Dedifferentiated amniotic fluid mesenchymal stem cell (primary cell): ENCODE measurements around the gene COL4A2.
"Not testable (repeated sequence)": the region's sequence is repeated elsewhere in the genome, so short reads cannot be mapped to it uniquely, and the experiment has no call there.

Source experiments
- DNase-seq: peaks from one replicate; pipeline ENCODE4 v3.0.0-alpha.2; 2016; ENCODE audit errors: extremely low spot score

The COL4A2 gene

DNA sequence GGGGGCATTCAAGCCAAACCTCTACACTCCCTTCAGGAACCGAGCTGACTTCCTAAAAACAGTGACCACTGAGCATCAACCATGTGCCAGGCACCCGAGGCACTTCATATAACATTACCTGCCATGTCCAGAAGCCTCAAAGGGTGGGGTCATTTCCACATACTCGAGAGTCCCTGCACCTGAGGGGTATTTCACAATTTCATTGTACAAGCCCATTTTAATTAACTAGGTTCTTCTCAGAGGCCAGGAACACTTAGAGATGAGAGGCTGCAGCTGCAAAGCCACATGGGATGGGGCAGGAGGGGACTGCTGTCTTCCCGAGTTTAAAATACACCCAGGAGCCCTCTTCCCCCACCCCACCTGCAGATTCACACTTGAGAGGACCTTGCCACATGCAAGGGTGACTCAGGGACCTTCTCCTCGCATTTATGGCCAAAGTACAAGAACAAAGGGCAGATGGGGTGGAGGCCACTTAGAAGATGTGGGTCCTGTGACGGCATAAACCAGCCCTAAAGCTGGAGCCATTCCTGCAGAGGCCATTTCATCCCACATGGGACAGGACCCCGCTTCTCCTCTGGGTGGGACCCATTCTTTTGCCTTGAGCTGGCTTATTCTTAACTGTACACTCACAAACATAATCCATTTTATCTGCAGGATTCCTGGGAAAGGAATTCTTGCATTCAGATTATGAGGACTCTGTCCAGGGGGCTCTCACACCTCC lies 210.6 kb downstream of the COL4A2 start:
- DNase-seq: no peak

DNA sequence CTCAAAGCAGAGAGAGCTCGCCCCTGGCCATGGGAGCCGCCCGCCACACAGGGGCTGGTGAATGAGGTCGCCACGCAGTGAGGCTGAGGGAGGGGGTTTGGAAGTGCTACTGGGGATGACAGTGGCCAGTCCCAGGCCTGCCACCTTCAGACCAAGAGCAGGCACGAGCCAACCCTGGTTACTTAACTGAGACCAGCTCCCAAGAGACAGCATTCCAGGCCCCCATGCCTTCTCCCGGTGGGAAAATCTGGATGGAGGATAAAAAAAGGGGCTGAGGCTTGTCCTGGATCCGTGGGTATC lies 211.1 kb downstream of the COL4A2 start:
- DNase-seq: no peak

DNA sequence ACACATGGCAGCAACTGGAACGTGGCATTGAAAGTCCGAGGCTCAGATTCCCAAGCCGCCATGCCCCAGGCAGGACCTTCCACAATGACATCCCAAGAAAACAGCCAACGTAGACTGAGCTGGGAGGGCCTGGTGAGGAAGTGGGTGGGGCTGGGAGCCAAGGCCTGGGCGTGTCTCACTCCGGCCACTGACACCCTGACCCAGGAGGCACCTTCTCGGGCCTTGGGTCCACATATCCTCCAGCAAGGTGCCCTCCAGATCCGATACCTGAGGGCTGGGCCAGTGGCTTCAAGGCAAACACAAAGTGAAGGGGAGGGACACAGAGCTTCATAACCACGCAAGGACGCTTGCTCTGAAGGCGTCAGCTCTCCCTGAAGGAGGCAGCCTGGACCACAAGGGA lies 211.5 kb downstream of the COL4A2 start:
- no peak for DNase-seq

DNA sequence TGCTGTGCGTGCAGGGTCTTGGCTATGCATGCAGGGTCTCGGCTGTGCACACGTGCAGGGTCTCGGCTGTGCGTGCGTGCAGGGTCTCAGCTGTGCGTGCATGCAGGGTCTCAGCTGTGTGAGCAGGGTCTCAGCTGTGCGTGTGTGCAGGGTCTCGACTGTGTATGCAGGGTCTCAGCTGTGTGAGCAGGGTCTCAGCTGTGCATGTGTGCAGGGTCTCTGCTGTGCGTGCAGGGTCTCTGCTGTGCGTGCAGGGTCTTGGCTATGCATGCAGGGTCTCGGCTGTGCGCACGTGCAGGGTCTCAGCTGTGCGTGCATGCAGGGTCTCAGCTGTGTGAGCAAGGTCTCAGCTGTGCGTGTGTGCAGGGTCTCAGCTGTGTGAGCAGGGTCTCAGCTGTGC lies 212.0 kb downstream of the COL4A2 start:
- no peak for DNase-seq

DNA sequence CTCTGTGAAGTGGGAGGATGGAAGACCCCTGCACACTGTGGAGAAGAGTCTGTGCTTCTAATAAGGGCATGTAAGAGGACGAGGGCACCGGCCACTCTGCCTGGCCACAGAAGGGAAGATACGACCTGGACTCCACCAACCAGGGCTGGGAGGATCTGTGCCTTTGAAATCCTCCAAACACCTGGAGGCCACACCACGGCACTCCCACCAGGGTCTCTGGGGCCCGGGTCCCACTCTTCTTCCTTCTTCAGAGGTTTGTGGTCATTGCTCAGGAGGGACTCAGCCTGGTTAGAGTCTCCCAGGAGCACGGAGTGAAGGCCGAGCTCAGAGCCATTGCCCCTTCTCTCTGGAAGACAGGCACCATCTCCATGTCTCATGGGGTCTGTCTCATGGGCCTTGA lies 212.4 kb downstream of the COL4A2 start:
- no peak for DNase-seq

DNA sequence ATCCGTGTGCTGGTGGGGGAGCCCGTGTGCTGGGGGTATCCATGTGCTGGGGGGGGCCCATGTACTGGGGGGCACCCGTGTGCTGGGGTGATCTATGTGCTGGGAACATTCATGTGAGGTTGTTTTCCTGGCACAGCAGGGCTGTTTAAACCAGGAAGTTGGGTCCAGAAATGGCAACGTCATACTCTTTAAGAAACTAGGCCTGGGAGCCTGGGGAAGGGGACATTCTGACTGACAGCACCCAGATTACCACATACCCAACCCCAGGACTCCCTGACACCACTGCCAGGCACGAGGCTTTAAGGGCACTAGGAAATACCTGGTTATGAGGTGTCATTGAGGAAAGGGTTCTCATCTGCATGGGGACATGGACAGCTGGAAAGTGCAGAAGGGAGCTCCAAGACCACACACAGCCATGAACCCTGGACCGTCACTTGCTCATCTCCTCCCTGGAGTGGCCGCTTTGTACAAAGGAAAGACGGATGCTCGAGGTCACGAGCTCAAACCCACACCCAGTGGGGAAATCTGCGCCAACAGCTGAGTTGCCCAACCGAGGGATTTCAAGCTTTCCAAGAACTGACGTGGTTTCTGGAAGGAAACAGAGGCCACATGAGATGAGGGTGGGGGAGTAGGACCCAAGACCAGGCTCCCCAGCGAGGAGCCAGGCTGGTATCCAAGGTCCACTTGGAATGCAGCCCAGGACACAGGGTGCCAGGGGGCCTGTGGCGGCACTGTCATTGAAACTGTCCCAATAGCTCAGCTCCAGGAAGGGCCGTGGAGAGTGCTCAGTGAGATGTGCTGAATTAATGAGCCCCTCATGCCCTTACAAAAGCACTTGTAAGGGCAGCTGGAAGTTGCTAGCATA lies 213.6 kb downstream of the COL4A2 start:
- no peak for DNase-seq

DNA sequence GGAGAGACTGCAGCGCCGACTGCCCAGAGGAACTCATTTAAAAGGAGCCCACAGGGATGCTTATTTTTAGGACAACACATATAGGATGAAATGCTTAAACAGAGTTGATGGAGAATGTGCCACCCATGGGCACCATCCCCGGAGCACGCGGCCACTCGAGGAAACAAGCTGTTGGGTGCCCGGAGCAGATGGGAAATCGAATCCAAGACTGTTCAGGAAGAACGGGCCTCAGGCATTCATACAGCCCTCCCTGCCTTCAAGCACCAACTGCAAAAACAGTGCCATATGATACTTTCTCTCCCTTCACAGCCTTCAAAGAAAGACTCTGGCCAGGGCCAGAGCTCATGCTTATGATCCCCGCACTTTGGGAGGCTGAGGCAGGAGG lies 214.2 kb downstream of the COL4A2 start:
- no peak for DNase-seq

DNA sequence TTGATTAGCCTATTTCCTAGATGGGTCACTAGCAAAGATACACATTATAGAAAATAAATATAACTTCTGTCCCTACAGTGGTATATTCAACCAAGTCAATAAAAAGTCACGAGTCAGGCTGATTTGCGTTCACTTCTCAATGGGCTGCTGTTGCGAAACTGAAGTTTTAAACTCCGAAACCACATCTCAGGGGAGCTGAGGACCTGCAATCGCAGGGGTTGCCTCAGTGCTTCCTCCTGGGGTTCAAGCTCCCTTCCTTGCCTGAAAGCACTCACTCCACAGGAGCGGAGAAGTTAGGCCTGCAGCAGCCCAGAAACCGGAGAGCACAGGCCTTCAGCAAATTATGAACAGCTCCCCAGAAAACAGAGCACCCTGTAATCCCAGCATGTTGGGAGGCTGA lies 214.9 kb downstream of the COL4A2 start:
- DNase-seq: no peak

DNA sequence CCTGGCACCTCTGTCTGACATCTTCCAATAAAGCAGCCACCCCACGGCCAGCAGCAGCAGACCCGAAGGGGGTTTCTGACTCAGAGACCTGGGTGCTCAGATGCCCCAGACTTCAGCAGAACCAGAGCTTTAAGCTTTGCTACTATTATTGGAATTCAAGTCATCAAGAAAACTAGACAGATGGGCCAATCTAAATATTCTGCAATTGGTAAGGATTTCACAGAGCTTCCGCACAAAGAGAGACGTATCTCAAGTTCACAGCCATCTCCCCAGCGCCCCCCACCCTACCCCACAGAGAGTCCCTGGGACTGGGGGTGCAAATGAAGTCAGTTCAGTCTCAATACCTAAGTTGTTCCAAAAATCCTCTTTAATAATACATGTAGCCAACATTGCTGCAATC lies 215.6 kb downstream of the COL4A2 start:
- no peak for DNase-seq

DNA sequence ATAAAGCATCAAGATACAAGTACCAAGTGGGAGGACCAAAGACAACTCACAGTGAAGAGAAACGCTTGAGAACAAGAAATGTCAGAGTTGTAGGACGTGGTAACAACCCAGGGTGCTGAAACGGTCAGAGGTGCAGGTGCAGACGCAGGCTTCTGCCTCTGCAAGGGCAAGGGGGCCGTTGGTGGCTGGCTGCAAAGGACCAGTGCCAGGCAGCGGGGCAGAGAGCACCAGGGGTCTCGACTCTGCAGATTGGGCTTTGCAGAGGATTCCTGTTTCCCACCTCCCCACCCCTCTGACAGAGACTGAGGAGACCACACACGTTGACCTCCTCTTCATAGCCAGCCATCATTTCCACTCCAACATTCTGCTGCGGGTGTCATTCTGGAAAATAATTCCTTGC lies 216.1 kb downstream of the COL4A2 start:
- no peak for DNase-seq

DNA sequence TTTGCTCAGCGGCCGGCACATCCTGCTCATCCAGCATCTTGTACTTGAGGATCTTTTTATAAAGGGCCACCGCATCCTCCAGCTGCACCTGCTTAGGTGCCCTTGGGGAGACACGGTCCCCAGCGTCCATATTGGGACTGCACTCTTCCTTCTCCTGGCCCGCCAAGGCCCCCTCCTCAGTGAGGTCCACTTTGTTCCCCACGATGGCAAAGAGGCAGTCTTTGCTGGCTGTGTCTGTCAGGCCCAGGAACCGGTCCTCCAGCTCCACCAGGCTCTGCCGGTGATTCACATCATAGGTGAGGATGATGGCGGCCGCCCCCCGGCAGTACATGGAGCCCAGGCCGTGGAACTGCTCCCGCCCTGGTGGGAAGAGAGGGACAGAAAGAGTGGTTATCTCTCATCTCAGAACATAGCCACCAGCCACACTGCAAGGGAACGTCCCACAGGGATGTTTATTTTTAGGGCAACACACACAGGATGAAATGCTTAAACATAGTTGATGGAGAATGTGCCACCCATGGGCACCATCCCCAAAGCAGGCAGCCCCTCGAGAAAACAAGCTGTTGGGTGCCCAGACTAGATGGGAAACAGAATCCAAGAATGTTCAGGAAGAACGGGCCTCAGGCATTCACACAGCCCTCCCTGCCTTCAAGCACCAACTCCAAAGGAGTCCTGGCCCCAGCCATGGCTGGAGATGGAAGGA lies 216.9 kb downstream of the COL4A2 start:
- no peak for DNase-seq

DNA sequence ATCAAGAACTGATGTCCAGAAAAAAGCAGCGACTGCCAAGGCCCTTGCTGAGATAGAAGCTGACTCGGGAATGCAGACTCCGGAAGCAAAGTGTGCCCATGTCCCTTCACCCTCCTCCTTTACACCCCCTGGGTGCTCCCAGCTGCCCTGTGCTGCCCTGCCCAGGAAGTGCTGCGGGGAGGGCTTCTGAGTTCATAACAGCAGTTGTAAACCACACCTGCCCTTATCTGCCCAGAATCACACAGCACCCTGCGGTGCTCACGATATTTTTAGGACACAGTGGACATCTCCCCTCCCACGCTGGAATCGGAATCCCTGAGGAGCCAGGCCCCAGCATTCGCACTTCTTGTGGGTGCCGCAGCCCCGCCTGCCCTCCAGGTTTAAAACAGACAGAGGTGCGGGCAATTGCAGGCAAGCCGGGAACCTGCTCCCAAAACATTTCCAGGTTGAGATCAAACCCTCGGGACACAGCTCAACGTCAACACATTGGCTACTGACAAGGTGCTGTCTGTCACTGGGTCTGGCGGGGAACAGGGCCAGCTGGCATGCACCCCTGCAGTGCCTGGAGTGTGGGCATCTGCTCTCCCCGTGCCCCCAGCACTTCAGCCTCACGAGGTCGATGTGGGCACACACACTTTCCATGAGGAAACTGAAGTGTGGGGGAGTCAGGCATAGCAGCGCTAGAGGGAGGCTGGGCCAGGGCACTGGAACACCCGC lies 217.6 kb downstream of the COL4A2 start:
- no peak for DNase-seq

DNA sequence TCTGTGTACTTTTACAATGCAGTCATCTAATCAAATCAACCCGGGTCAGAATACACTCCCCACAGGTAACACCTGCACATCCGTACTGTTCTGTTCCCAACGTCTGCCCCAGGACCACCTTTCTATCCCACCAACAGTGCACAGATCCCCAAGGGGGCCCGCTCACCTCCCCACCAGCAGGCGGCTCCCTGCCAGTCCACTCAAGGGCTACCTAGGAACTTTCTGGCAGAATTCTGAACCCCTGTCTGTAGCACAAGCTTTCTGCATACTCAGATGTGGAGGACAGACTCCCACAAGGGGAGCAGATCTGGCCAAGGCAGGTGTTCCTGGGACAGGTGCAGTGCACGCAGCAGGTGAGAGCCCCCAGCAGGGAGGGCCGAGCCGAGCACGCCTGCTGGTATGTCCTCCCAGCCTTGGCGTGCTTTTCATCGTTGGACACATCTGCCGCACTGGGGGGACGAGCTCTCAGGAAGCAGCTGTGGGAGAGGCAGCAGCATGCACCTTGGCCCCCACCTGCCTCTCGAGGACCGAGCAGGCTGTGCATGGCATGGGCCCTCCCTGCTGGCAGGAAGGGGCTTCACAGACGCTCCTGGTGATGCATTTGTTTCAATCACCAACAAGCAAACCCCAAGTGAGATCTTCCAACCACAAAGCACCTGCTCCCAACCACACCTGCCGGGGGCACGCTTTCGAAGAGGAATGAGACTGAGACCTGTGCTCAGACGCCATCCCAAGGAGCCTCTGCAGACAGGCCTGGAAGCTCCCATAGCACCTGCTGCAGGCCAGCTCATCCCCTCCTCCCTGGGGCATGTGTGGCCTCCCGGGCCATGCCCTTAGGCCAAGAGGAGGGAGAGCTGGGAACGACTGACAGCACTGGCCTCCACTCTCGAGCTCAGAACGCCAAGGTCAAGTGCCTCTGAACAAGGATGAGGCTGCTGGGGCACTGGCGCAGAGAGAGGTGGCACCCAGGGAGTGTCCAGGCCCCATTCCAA lies 218.5 kb downstream of the COL4A2 start:
- no peak for DNase-seq

DNA sequence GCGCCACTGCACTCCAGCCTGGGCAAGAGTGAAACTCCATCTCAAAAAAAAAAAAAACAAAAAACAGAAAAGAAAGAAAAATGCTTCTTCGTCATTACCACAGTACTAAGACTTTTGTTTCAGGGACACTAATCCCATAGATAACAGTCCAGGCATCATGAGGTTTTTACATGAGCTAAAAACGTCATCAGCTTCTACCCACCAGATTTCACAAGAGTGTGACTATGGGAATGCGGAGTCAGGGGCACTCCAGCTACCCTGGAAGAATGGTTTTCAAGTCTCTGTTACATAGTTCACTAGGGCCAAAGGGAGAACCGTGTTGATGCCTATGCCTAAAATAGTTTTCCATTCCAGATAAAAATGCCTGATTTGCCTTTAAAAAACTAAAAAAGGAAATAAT lies 221.3 kb downstream of the COL4A2 start:
- DNase-seq: no peak

DNA sequence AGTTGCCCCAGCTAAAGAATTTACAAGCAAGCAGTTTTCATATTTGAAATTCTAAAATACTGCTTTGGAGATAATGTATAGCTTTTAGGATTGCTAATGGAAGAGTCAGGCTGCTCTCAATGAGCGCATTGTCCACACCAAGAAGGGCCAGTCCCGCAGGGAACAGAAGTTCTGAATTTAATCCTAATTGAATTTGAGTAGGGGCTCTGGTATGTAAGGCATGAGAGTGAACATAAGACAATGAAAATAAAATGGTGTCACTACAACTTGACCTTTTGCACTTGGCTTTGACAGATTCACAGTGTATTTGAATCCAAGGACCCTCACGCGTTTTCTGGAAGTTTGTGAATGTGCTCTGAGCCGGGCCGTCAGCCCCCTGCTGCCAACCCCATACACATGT lies 221.8 kb downstream of the COL4A2 start:
- no peak for DNase-seq

DNA sequence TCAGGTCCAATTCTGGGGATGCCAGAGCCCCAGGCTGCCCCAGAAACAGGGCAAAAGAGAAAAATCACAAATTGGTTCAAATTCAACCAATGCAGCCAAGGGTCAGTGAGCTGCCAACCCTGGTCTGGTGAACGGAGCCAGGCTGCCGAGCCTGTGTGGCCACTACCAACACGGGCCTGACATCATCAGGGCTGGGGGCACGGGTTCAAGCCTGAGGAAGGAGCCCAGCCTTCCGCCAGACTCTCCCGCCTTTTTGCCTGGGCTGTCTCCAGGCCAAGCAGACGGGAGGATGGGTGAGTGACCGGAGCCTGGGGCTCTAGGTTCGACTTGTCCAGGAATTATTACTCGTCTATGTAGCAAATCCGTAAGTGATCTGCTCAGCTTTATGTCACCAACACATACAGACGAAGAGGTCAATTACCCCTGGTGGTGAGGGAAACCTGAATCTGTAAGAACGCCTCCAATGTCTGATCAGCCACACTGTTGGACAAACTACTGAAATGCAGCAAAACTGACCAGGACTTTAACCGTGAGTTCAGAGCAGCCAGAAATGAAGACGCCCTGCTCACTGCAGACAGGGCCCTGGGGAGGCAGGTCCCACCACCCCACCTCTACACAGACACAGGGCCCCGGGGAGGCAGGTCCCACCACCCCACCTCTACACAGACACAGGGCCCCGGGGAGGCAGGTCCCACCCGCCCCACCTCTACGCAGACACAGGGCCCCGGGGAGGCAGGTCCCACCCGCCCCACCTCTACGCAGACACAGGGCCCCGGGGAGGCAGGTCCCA lies 222.6 kb downstream of the COL4A2 start:
- DNase-seq: no peak

DNA sequence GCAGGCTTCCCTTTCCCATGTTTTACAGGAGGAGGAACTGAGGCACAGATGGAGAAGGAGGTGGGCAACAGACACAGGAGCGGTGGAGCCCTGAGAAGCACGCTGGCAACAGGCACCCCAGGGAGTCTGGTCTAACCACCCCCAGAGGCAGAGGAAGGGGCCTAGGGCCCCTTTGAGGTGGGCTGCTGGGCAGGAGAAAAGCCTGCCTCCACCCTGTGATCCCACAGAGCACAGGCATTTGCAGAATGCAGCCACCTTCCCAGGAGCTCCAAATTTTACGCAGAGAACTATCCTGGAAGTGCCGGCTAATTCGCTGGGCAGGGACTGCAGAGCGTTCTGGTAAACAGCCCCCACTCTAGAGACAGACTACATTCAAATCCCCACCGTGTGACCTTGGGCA lies 224.0 kb downstream of the COL4A2 start:
- no peak for DNase-seq

DNA sequence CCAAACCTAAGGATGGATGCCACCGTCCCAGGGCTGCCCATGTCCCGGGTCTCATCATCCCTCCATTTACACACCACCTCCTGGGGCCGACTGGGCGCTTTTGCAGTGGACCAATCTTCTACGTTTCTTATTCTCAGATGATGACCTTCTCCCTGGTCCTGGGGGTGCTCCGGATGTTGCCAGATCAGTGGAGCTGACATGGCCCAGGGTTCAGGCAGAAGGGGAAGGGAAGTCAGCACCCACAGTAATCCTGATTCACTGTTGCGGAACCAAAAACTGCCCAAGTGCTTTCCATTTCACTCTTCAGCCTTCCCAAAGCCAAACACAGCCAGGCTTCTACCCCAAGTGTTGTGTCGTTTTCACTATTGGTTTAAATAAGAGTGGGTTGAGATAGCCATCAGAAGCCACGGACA lies 224.6 kb downstream of the COL4A2 start:
- DNase-seq: no peak

DNA sequence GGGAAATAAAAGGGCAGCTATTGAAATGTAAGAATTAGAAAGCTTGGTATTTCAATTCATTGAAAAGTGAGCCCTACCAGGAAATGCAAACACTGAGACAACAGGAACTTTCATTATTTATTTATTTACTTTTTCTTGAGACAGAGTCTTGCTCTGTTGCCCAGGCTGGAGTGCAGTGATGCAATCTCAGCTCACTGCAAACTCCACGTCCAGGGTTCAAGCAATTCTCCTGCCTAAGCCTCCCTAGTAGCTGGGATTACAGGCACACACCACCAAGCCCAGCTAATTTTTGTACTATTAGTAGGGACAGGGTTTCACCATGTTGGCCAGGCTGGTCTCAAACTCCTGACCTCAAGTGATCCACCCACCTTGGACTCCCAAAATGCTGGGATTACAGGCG lies 225.2 kb downstream of the COL4A2 start:
- not testable (repeated sequence) for DNase-seq
